Hippocampal formation (tissue), 2 donors: ENCODE measurements around the gene SLC25A42.
A peak's percentile ranks its signal among the peaks of the same experiment; 100 is the strongest.
"Not testable (repeated sequence)": the region's sequence is repeated elsewhere in the genome, so short reads cannot be mapped to it uniquely, and the experiment has no call there.

Experiments used
- DNase-seq, 2 donors: peaks; one replicate each; lab custom pipeline; 2025; lab: John Stamatoyannopoulos, UW

Gene SLC25A42

DNA sequence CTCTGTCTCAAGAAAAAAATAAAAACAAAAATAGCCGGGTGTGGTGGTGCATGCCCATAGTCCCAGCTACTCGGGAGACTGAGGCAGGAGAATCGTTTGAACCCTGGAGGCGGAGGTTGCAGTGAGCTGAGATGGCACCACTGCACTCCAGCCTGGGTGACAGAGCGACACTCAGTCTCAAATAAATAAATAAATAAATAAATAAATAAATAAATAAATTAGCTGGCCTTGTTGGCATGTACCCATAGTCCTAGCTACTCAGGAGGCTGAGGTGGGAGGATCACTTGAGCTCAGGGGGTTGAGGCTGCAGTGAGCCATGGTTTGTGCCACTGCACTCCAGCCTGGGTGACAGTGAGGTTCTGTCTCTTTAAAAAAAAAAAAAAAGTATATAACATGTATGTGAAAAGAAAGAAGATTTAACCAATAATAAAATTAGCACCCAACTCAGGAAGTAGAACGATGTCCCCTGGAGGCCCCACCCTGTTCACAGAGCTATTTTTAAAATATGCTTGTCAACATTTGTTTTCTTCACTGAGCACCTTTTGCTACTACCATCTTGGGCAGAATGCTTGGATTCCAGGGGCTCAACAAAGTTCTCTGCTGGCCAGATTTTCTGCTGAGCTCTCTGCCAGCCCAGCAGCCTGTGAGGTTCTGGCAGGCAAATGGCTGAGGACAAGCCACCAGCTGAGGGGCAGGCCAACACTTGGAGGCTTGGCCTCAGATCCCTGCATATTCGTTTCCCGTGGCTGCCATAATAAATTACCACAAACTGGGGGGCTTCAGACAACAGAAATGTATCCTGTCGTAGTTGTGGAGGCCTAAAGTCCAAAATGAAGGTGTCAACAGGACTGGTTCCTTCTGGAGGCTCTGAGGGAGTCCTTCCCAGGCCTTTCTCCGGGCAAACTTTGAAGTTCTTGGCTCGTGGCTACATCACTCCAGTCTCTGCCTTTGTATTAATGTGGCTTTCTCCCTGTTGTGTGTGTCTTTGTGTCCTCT lies 5.2 kb downstream of the SLC25A42 start:
- DNase-seq = peak in 1 of 2 donors; percentile 15

DNA sequence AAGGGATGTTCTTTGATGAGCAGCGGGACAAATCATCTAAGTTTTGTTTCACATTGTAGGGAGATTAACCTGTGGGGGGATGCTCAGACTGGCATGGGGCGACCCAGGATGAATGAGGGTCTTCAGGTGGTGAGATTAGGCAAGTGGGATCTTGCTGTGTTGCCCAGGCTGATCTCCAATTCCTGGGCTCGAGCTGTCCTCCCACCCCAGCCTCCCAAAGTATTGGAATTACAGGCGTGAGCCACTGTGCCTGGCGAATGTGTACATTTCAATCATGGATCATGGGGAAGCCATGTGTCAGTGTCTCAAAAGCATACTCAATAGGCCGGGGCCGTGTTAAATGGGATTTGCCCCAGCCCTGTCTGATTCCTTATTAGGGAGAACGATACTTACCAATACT lies 8.1 kb downstream of the SLC25A42 start:
- DNase-seq = no peak

DNA sequence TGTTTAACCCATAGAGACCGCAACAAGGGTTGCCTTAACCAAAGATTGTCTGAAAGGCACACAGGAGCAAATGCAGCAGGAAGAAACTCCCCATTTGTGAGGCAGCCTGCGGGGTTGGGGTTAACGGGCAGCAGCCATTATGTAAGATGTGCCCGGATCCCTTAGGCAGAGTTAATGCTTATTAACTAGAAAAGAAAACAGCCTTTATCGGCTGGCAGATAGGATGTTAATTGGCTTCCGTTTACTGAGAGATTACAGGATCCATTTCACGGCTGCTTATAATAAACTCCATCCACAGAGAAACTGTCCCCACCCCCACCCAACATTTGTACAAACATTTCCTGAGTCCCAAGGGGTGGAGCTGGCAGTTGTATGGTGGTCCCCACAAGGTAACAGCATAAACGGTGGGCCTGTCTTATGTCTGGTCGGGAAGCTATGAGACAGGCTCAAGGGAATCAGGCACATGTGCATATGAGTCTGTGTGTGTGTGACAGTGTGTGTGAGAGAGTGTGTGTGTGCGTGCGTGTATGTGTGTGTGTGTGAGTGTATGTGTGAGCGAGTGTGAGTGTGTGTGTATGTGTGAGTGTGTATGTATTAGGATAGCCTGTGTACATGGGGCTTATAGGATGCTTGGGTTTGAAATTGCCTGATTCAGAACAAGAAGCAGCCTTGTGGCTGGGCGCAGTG lies 10.5 kb downstream of the SLC25A42 start:
- DNase-seq = no peak

DNA sequence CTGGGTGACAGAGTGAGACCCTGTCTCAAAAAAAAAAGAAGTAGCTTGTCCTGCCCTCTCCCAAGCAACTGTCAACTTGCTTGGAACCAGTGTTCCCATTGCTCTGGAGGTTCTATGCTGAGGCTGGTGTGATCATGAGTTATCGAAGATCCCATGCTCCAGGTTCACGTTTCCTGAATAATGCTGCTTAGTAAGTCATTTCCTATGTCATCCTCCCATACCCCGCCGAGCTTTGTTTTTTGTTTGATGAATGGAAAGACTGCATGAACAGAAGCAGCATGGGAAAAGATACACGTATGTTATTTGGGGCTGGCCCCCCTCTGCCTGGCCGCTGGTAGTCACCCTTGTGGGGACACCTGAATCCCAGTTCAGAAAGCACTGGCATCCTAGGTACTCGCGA lies 11.3 kb downstream of the SLC25A42 start:
- DNase-seq = no peak

DNA sequence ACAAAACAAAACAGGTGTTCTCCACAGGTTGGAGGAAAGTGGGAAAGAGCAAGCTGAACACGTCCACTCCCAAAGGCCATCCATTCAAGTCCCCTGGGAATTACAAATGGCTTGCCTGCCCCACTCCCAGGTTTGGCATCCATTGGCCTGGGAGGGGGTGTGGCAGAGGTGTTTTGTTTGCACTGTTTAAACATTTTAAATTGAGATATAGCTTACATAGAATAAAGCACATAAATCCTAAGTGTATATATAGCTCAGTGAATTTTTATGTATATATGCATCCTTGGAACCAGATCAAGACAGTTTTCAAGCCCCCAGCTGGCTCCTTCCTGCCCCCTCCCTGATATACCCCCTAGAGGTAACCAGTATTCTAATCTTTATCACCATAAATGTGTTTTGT lies 12.7 kb downstream of the SLC25A42 start:
- no peak for DNase-seq

DNA sequence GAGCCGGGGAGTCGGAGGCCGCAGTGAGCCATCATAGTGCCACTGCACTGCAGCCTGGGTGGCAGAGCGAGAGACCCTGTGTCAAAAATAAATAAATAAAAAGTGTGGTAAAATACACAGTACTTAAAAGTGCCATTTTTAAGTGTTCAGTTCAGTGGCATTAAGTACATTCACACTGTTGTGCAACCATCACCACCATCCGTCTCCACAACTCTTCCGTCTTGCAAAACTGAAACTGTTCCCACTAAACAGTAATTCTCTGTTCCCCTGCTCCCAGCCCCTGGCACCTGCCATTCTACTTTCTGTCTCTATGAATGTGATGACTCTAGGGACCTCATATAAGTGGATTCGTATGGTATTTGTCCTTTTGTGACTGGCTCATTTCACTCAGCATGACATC lies 13.3 kb downstream of the SLC25A42 start:
- no peak for DNase-seq

DNA sequence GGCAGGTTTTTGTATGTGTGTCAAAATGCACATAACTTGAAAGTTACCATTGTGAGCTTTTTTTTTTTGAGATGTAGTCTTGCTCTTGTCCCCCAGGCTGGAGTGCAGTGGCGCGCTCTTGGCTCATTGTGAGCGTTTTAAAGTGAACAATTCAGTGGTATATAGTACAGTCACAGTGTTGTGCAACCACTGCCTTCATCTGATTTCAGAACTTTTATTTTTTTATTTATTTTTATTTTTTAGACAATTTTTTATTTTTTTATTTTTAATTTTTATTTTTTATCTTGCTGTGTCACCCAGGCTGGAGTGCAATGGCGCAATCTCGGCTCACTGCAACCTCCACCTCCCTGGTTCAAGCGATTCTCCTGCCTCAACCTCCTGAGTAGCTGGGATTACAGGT lies 15.0 kb downstream of the SLC25A42 start:
- DNase-seq = no peak

DNA sequence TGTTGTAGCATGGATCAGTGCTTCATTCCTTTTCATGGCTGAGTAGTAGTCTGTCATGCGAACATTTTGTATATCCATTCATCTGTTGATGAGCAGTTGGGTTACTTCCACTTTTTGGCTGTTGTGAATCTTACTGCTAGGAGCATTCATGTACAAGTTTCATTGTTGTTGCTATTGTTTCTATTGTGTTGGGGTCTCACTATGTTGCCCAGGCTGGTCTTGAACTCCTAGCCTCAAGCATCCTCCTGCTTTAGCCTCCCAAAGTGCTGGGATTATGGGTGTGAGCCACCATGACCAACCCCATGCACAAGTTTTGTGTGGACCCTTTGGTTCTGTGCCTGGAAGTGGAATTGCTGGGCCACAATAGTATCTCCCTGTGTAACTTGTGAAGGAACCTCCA lies 15.8 kb downstream of the SLC25A42 start:
- DNase-seq = no peak

DNA sequence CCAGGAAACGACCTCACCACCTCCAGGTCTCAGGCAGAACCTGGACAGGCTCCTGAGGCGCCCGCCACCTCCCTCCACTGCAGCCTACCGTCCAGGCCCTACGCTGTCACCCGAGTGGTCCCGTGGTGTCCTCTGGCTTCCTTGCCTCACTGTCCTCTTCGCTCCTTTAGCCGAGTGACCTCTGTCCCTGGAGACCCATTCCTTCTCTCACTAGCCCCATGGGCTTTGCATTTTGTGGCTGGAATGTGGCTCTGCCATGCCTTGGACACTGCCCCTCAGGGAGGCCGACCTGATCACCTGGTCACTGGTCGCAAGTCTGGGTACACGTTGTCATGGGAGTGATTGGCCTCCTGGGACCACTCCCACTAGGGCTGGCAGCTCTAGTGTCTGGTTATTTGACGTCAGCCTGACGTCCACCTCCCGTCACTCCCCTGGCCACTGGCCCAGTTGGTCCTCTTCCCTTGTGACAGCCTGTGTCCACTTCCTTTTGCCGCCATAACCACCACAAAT lies 17.9 kb downstream of the SLC25A42 start:
- DNase-seq = no peak

DNA sequence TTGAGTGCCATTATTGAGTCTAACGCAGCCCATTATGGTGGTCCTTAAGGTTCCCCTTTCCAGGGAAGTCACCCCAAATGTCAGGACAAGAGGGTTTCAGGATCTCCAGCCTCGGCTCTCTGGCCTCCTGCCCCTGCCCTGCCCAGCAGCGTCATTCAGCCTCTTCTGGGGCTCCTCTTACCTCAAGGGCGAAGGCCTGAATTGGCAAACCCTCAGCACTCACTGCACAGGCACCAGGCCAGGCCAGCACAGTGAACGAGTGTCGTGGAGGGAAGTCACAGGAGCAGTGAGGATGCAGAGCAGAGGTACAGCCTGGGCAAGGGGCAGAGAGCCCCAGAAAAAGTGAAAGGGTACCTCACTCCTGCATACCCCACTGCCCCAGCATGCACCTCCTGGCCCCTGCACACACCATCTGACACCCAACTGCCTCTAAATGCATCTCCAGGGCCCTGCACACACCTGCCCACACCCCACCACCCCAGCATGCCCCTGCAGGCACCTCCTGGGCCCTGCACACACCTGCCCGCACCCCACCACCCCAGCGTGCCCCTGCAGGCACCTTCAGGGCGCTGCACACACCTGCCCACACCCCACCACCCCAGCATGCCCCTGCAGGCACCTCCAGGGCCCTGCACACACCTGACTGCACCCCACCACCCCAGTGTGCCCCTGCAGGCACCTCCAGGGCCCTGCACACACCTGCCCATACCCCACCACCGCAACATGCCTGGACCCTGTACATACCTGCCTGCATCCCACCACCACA lies 19.8 kb downstream of the SLC25A42 start:
- no peak for DNase-seq

DNA sequence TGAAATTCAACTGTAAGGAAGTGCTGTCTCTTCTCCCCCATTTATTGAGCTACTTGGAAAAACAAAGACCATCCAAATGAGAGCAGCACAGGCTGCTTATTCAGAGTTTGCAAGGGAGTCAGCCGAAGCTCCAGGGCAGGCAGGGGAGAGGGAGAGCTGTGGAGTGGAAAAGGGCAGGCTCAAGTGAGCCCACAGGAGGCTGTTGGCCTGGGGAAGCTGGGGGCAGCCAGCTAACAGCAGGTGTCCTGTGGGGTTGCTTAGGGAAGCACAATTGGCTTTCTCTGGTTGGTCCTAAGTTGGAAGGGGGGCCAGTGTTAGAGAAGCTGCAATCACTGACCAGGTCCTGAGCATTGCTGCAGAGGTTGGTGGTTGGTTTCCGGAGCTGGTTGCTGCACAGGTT lies 23.9 kb downstream of the SLC25A42 start:
- no peak for DNase-seq

DNA sequence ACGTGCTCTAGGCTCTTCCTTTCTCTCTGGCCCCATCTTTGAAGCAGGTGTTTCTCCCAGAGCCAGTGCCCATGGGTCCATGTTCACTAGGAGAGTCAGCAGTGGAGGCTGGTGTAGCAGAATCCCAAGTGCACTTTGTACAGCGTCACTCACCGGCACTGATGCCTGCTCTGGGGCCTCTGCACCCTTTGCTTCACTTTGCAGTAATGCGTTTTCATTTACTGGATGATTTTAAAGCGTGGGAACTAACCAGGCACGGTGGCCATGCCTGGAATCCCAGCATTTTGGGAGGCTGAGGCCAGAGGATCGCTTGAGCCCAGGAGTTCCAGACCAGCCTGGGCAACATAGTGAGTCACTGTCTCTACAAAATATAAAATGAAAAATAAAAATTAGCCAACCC lies 30.7 kb downstream of the SLC25A42 start:
- DNase-seq = no peak

DNA sequence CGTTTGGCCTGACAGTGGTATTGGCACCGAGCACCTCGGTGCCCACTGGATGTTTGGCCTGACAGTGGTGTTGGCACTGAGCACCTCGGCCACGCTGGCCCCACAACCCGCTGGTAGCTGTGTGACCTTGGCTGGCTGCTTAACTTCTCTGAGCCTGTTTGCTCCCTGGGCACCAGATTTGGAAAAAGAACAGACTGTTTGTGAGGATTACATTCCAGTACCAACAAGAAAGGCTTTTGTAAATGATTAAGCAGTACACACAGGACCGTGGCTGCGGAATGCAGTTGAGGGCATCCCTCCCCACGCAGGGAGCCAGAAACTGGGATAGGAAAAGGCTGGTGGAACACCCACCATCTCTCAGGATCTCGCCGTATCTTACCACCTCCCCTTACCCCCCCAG lies 31.9 kb downstream of the SLC25A42 start:
- no peak for DNase-seq

DNA sequence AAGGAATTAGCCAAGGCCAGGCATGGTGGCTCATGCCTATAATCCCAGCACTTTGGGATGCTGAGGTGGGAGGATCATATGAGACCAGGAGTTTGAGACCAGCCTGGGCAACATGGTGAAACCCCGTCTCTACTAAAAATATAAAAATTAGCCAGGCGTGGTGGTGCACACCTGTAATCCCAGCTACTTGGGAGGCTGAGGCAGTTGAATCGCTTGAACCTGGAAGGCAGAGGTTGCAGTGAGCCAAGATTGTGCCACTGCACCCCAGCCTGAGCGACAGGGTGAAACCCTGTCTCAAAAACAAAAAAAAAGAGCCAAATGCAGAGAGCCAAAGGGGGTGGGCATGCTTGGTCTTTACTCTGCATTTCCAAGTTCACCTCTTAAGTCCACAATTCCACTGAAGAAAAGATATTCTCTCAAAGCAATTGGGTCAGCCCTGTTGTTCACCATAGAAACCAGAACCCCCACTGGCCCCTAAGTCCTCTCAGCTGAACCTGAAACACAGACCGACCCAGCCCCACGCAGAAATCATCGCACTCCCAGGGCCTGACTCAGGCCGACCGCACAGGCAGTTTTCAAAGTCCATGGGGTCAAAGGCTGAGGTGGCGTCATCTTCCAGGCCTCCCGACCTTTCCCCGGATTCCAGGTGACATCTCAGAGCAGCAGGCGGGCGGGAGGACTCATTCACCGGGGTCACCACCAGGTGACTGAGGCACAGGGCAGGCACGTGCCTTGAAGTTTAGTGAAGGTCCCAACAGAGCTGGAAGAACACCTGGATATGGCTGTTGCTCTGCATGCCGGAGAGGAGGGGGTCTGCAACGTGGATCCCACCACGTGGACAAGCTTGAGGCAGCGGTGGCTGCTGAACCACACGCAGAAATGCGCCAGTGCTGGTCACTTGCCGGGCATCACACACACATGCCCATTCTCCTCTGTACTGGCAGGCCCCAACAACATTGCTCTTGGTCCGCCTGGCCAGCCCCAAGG lies 33.1 kb downstream of the SLC25A42 start:
- no peak for DNase-seq

DNA sequence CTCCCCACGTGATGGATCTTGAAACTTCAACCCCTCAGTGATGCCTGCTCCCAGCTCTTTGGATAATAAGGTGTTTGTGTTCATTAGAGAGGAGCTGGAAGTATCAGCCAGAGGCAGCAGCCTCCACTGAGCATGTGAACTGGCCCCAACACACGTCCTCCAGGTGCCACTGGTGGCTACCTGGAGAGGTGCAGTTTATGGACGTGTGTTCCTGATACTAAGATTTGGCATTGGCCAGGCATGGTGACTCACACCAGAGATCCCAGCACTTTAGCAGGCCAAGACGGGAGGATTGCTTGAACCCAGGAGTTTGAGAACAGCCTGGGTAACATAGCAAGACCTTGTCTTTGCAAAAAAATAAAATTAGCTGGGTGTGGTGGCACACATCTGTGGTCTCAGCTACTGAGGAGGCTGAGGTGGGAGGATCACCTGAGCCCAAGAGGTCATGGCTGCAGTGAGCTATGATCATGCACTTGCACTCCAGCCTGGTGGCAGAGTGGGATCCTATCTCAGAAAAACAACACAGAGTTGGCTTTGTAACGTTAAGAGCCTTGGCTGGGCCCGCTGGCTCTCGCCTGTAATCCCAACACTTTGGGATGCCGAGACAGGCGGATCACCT lies 34.4 kb downstream of the SLC25A42 start:
- no peak for DNase-seq

DNA sequence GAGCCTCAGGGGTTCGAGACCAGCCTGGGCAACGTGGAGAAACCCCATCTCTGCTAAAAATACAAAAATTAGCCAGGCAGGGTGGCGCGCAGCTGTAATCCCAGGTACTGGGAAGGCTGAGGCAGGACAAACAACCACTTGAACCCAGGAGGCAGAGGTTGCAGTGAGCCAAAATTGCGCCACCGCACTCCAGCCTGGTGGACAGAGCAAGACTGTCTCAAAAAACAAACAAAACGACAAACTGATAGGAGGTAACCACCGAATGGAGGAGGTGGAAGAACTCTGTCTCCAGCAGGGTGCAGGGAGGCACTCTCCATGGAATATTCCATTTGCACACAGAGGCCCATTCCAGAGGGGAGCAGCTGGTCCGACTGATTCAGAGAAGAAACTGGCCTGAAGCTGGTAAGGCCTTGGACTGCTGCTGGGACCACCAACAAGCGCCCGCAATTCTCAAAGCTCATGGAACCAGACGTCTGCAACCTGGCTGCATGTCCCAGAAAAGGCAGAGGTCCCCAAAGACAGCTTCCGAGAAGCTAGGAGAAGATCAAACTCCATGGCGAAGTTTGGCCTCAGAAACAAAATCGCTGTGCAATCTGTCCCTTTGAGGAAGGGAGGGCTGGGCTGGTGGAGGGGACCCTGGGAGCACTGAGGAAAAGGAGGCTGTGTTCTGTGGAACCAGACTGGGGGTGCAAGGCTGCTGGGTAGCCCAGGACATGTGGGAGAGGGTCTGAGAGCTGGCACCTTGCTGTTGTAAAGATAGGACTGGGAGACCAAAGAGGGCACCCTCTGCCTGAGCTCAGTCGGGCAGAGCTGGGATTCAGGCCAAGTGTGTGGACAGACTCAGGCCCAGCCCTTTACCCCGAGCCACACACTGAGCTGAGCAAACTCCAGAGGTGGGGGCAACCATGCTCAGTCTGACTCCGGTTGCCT lies 35.2 kb downstream of the SLC25A42 start:
- DNase-seq = no peak

DNA sequence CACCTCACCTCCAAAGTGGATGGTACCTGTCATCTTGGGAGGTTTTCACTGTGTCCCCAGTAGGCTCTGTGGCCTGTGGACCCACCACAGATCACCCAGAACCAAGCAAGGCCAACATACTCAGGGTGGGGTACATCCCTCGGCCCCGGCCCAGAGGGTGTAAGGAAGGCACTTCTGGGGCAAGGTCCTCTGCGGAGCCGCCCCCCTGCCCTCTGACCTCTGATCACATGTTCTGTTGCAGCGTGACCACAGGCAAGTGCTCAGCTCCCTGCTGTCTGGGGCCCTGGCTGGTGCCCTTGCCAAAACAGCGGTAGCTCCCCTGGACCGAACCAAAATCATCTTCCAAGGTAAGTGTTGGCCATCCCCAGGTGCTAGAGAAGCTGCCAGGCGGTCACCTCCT lies 37.7 kb downstream of the SLC25A42 start:
- DNase-seq = no peak

DNA sequence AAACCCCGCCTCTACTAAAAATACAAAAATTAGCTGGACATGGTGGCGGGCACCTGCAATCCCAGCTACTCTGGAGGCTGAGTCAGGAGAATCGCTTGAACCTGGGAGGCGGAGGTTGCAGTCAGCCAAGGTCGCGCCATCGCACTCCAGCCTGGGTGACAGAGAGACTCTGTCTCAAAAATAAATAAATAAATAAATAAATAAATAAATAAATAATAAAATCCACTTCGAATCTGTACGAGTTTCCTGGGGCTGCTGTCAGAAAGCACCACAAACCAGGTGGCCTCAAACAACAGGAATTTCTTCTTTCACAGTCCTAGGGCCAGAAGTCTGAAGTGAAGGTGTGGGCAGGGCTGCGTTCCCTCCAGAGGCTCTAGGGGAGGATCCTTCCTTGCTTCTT lies 38.8 kb downstream of the SLC25A42 start:
- DNase-seq = not testable (repeated sequence)

DNA sequence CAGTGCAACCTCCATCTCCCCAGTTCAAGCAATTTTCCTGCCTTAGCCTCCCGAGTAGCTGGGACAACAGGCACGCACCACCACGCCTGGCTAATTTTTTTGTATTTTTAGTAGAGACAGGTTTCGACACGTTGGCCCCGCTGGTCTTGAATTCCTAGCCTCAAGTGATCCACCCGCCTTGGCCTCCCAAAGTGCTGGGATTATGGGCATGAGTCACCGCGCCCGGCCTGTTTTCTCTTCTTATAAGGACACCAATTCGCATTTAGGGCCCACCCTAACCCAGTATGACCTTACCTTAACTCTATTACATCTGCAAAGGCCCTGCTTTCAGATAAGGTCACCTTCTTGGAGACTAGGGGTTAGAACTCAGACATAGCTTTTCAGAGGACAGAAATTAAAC lies 39.4 kb downstream of the SLC25A42 start:
- no peak for DNase-seq
